NCI-H2171 treated with DMSO at 0.1 percent for 48 hours (cell line): ENCODE data around the gene TFF1.

Source experiments
- DNase-seq: peaks from one replicate; lab custom pipeline; 2025; lab: John Stamatoyannopoulos, UW

The TFF1 gene

GRCh38 chr21:42382915-42383314 is 16.6 kb upstream of the TFF1 start:
- DNase-seq, result no peak

GRCh38 chr21:42381347-42381984 is 15.1 kb upstream of the TFF1 start:
- peak; percentile 57 for DNase-seq

- no peak for DNase-seq
Measured at GRCh38 chr21:42379426-42380215, 13.3 kb upstream of the TFF1 start.

- no peak for DNase-seq
Measured at GRCh38 chr21:42378418-42378817, 12.1 kb upstream of the TFF1 start.

GRCh38 chr21:42377951-42378340 is 11.6 kb upstream of the TFF1 start:
- no peak for DNase-seq

GRCh38 chr21:42377211-42377950 is 11.0 kb upstream of the TFF1 start:
- no peak for DNase-seq

- no peak for DNase-seq
Measured at GRCh38 chr21:42376338-42376982, 10.1 kb upstream of the TFF1 start.

GRCh38 chr21:42375966-42376337 is 9.6 kb upstream of the TFF1 start:
- no peak for DNase-seq

GRCh38 chr21:42375506-42375905 is 9.2 kb upstream of the TFF1 start:
- no peak for DNase-seq

GRCh38 chr21:42374864-42375499 is 8.6 kb upstream of the TFF1 start:
- DNase-seq, result peak; percentile 64

GRCh38 chr21:42374457-42374856 is 8.1 kb upstream of the TFF1 start:
- DNase-seq, result no peak

GRCh38 chr21:42373908-42374455 is 7.6 kb upstream of the TFF1 start:
- DNase-seq, result no peak

GRCh38 chr21:42373196-42373907 is 7.0 kb upstream of the TFF1 start:
- DNase-seq, result no peak

GRCh38 chr21:42370894-42371654 is 4.7 kb upstream of the TFF1 start:
- DNase-seq, result no peak

- no peak for DNase-seq
Measured at GRCh38 chr21:42369821-42370220, 3.5 kb upstream of the TFF1 start.

- DNase-seq, result no peak
Measured at GRCh38 chr21:42367367-42368165, 1.2 kb upstream of the TFF1 start.

- DNase-seq, result no peak
Measured at GRCh38 chr21:42365770-42366169, 565 bp downstream of the TFF1 start.

- peak; percentile 15 for DNase-seq
Measured at GRCh38 chr21:42364304-42364865, 1.9 kb downstream of the TFF1 start.

GRCh38 chr21:42363312-42363711 is 3.0 kb downstream of the TFF1 start:
- no peak for DNase-seq
